Fibroblast of lung (primary cell): Measurements from ENCODE around the gene HECTD1. TPM values are rescaled to one million over a fixed set of nuclear protein-coding genes. Genes with fewer than 3 reads are reported as not detected.

ENCODE experiments used
- DNase-seq, 2 donors: peaks; one replicate each; pipeline versions ENCODE4 v3.0.0 to v3.0.0-alpha.2; 2010; ENCODE audit warnings: low read depth in 2 of 2
- H2AFZ ChIP-seq: 2 replicates; pipeline ENCODE4 v1.5.1; 2012; ENCODE audit warnings: low read length, control low read depth, inconsistent platforms
- H3K27ac ChIP-seq: 2 replicates; pipeline ENCODE4 v1.5.1; 2011; ENCODE audit warnings: low read length, control low read depth; ENCODE audit not compliant: insufficient read depth
- H3K27me3 ChIP-seq: 2 replicates; pipeline ENCODE4 v1.5.1; 2011; ENCODE audit warnings: mild to moderate bottlenecking, low read length; ENCODE audit not compliant: control insufficient read depth, insufficient read depth
- H3K36me3 ChIP-seq: 2 replicates; pipeline ENCODE4 v1.5.1; 2011; ENCODE audit warnings: low read length; ENCODE audit not compliant: control insufficient read depth, insufficient read depth
- H3K4me1 ChIP-seq: 2 replicates; pipeline ENCODE4 v1.5.1; 2011; ENCODE audit warnings: low read length; ENCODE audit not compliant: control insufficient read depth, insufficient read depth; ENCODE audit errors: extremely low read depth
- H3K4me2 ChIP-seq: 2 replicates; pipeline ENCODE4 v1.5.1; 2011; ENCODE audit warnings: low read length, control low read depth; ENCODE audit not compliant: insufficient read depth; ENCODE audit errors: extremely low read depth
- H3K4me3 ChIP-seq, 4 experiments: fragments of 200-600 bp in 1 of 4; sonication (generic) in 1 of 4; replicated peaks in 1 of 4; 2 replicates each; pipeline ENCODE4 v1.5.1; 2011 to 2016; ENCODE audit warnings: low read length in 4 of 4, low read depth in 3 of 4, mild to moderate bottlenecking in 3 of 4, control low read depth in 2 of 4, inconsistent platforms in 1 of 4, mixed read lengths in 1 of 4; ENCODE audit not compliant: insufficient read depth in 1 of 4; ENCODE audit errors: control extremely low read depth in 1 of 4
- H3K79me2 ChIP-seq: 2 replicates; pipeline ENCODE4 v1.5.1; 2012; ENCODE audit warnings: mild to moderate bottlenecking, low read length, inconsistent platforms; ENCODE audit not compliant: control insufficient read depth, insufficient read depth
- H3K9ac ChIP-seq: 2 replicates; pipeline ENCODE4 v1.5.1; 2011; ENCODE audit warnings: mild to moderate bottlenecking, low read length, control low read depth; ENCODE audit not compliant: insufficient read depth
- H3K9me3 ChIP-seq: 2 replicates; pipeline ENCODE4 v1.5.1; 2012; ENCODE audit warnings: low read depth, low read length; ENCODE audit not compliant: control insufficient read depth, insufficient read depth
- H4K20me1 ChIP-seq: 2 replicates; pipeline ENCODE4 v1.5.1; 2011; ENCODE audit warnings: low read length; ENCODE audit not compliant: control insufficient read depth, insufficient read depth; ENCODE audit errors: extremely low read depth
- EZH2 ChIP-seq: IDR thresholded peaks from 2 replicates; pipeline ENCODE4 v1.5.1; 2012; ENCODE audit warnings: low read length, control low read depth, mild to moderate bottlenecking; ENCODE audit errors: missing control alignments
- polyA plus RNA-seq, 2 donors: library from polyadenylated mRNA; depleted of rRNA in 1 of 2; stranded (reverse) in 1 of 2; unstranded in 1 of 2; fragments of >200 nt; gene quantifications; 2 replicates each; pipeline ENCODE4 v1.2.1, GENCODE V29; 2011 to 2012; ENCODE audit warnings: missing spikeins in 1 of 2
- total RNA-seq: library from RNA; depleted of rRNA; stranded (reverse); fragments of >200 nt; gene quantifications from 2 replicates; pipeline ENCODE4 v1.2.1, GENCODE V29; 2014
- TF ChIP-seq, protein P1 (sequence below), 2 donors: IDR thresholded peaks in 1 of 2; conservative IDR thresholded peaks in 1 of 2; 1 replicate in 1 of 2; 2 replicates in 1 of 2; pipeline ENCODE4 v1.5.1; 2011 to 2012; ENCODE audit warnings: low read length in 2 of 2, control low read depth in 1 of 2, inconsistent platforms in 1 of 2, low read depth in 1 of 2, mild to moderate bottlenecking in 1 of 2

HECTD1 gene
- total and polyA plus RNA-seq, 2 donors (not counting 1 experiment from before 2014, with no cell fraction given): 135 to 534 TPM

GRCh38 chr14:31201111-31201510, 6.5 kb downstream of the HECTD1 start:
- H3K4me2 ChIP-seq: no peak overlapping the region
- H4K20me1 ChIP-seq: no peaks in the 10 kb centered on the region
- TF ChIP-seq, protein P1, sequence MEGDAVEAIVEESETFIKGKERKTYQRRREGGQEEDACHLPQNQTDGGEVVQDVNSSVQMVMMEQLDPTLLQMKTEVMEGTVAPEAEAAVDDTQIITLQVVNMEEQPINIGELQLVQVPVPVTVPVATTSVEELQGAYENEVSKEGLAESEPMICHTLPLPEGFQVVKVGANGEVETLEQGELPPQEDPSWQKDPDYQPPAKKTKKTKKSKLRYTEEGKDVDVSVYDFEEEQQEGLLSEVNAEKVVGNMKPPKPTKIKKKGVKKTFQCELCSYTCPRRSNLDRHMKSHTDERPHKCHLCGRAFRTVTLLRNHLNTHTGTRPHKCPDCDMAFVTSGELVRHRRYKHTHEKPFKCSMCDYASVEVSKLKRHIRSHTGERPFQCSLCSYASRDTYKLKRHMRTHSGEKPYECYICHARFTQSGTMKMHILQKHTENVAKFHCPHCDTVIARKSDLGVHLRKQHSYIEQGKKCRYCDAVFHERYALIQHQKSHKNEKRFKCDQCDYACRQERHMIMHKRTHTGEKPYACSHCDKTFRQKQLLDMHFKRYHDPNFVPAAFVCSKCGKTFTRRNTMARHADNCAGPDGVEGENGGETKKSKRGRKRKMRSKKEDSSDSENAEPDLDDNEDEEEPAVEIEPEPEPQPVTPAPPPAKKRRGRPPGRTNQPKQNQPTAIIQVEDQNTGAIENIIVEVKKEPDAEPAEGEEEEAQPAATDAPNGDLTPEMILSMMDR (conservative IDR thresholded peaks at IDR 0.05 in 1 of 2, IDR thresholded peaks at IDR 0.05 in 1 of 2; ENCODE audit: low read depth in 1 of 2, low read length in 2 of 2): no peak
- no peak for TF ChIP-seq EZH2

DNA sequence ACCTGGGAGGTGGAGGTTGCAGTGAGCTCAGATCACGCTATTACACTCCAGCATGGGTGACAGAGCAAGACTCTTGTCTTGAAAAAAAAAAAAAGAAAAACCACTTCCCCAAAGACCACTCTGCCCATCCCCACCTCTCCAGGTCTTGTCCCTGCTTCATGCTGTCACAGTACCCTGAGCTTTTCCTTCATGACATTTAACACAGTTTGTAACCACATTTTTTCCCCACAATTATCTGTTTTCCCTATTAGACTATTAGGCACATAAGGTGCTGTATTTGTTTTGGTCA, 6.9 kb downstream of the HECTD1 start:
- H3K79me2 ChIP-seq: peaks cover 85% of the 10 kb centered on the region
- H3K4me2 ChIP-seq: no peak overlapping the region
- H3K36me3 ChIP-seq: peaks cover 5% of the 10 kb centered on the region

More at GRCh38 chr14:31201111-31201510, 6.5 kb downstream of the HECTD1 start:
- no peak for DNase-seq
- Histone ChIP-seq H3K27me3 (no peaks in the 10 kb centered on the region), H2AFZ (no peak overlapping the region), H3K27ac (no peak overlapping the region), H3K36me3 (peaks cover 5% of the 10 kb centered on the region), H3K9ac (no peak overlapping the region), H3K4me1 (peaks cover under 1% of the 10 kb centered on the region), H3K9me3 (no peaks in the 10 kb centered on the region), H3K79me2 (peaks cover 88% of the 10 kb centered on the region), H3K4me3 (no peak overlapping the region)

GRCh38 chr14:31197671-31198070, 9.9 kb downstream of the HECTD1 start:
- Histone ChIP-seq H2AFZ (no peak overlapping the region), H3K27me3 (no peaks in the 10 kb centered on the region), H3K79me2 (peaks cover 71% of the 10 kb centered on the region), H3K27ac (no peak overlapping the region), H3K9ac (no peak overlapping the region), H3K4me2 (no peak overlapping the region), H3K4me1 (peaks cover 11% of the 10 kb centered on the region), H4K20me1 (no peaks in the 10 kb centered on the region), H3K4me3 (no peak overlapping the region), H3K9me3 (no peaks in the 10 kb centered on the region), H3K36me3 (peaks cover 5% of the 10 kb centered on the region)
- DNase-seq: no peak
- TF ChIP-seq, protein P1 (conservative IDR thresholded peaks at IDR 0.05 in 1 of 2, IDR thresholded peaks at IDR 0.05 in 1 of 2; ENCODE audit: low read depth in 1 of 2, low read length in 2 of 2): no peak
- no peak for TF ChIP-seq EZH2

More for the DNA sequence above, 6.9 kb downstream of the HECTD1 start:
- H4K20me1 ChIP-seq: no peaks in the 10 kb centered on the region
- H3K4me3 ChIP-seq: no peak overlapping the region
- H2AFZ ChIP-seq: no peak overlapping the region
- no peak for TF ChIP-seq EZH2
- TF ChIP-seq, protein P1 (conservative IDR thresholded peaks at IDR 0.05 in 1 of 2, IDR thresholded peaks at IDR 0.05 in 1 of 2; ENCODE audit: low read depth in 1 of 2, low read length in 2 of 2): no peak
- H3K9ac ChIP-seq: no peak overlapping the region
- no peaks in the 10 kb centered on the region for H3K9me3 ChIP-seq
- no peaks in the 10 kb centered on the region for H3K27me3 ChIP-seq
- no peak overlapping the region for H3K27ac ChIP-seq
- DNase-seq: no peak
- peaks cover 3% of the 10 kb centered on the region for H3K4me1 ChIP-seq
